Stimulated activated CD8-positive, alpha-beta memory T cell treated with anti-CD3 and anti-CD28 coated beads, Interleukin-12 subunit alpha, Interleukin-12 subunit beta, amount 100 ng/mL, for 4 hours (primary cell): ENCODE results near the gene ANKLE2.

Experiments used
- DNase-seq: peaks from one replicate; pipeline ENCODE4 v3.0.0-alpha.2; 2020; ENCODE audit warnings: low read depth

ANKLE2 gene

DNA sequence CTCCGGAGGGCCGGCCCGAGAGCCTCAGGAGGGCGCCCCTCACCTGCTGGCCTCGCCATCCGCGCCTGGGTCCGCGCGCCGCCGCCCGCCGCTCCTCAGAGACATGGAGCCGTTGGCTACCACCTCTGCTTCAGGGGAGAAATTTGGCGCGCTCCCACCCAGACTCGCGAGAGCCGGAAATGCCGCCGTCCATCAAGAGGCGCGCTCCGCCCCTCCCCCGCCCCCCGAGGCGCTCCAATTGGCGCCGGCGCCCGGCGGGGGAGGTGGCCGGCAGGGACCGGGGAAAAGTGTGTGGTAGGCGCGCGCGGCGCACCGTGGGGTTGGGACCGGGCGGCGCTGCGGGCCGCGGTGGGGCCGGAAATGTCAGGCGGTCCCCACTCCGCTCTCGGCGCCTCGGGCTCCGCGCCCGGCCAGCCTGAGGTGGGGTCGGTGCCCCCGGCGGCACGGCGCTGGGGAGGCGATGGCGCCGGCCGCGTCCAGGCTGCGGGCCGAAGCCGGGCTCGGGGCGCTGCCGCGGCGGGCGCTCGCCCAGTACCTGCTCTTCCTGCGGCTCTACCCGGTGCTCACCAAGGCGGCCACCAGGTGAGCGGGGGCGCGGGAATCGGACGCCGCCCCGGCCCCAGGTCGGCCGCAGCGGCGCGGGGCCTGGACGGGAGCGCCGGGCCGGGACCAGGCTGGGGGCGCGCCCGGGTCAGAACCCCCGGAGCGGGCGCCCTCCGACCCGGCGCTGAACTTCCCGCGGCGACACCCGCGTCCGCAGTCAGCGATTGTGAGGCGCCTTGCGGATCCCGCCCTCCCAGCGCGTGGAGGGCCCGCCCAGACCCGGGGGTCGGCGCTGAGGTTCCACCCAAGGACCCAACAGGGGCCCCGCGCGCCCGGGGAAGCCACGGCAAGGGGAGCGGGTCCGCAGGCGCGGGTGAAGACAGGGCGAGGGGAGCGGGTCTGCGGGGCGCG lies 74.1 kb downstream of the ANKLE2 start, which contains the start of the genes POLE and PXMP2:
POLE (minus strand) TSS at position 132 of the 954 bp plus-strand sequence; CDS start at position 105, 27 bp downstream.
PXMP2 (plus strand) TSS at position 377 of the 954 bp plus-strand sequence; CDS start at position 461, 84 bp downstream.
- peak; percentile 94 for DNase-seq

DNA sequence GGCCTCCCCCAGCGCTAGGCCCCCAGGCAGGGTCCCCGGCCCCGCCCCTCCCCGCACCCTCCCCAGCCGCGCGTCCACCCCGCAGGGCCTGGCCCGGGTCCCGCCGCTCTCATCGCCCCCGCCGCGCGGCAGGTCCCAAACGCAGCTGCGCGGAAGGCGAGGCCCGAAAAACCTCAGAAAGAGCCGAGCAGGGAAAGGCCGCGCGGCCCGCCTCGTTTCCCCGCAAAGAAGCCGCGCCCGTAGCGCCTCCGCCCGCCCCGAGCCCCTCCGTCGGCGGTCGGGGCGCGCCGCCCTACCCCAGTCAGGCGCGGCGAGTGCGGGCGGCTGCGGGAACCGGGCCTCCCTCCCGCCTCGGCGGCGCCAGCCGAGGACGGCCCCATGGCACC lies 74.8 kb downstream of the ANKLE2 start:
- DNase-seq: no peak

DNA sequence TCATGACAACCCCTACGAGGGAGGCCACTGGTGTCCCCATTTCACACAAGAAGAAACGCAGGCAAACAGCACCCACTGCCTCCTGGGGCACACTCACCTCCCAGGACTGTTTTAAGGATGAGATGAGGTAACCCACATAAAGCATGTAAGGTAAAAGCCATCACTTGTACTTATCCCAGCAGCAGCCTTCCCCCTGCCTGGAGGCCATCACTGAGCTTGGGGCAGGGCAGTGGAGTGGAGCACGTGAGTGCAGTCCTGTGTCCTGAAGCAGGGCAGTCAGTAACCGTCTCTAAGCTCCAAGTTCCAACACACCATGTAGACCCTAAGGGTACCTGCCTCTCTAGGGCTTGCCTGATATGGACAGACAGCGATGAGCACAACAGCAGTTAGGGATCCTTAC lies 76.2 kb downstream of the ANKLE2 start:
- DNase-seq: no peak

DNA sequence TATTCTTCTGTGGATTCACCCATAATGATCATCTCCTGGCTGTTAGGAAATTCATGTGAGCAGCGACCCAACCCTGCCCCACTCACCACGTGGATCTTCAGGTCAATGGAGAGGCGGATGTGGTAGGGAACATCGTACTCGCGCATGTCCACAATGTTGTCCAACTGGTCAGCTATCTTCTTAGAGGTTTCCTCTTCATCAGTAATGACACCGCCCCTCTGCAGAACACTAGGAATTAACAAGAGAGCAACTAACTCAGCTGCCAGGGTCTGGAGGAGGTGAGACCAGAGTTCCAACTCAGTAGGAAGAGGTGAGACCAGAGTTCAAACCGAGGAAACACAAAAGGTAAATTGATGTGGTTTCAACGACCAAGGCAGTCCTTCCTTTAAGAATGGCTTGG lies 84.1 kb downstream of the ANKLE2 start:
- DNase-seq: no peak

DNA sequence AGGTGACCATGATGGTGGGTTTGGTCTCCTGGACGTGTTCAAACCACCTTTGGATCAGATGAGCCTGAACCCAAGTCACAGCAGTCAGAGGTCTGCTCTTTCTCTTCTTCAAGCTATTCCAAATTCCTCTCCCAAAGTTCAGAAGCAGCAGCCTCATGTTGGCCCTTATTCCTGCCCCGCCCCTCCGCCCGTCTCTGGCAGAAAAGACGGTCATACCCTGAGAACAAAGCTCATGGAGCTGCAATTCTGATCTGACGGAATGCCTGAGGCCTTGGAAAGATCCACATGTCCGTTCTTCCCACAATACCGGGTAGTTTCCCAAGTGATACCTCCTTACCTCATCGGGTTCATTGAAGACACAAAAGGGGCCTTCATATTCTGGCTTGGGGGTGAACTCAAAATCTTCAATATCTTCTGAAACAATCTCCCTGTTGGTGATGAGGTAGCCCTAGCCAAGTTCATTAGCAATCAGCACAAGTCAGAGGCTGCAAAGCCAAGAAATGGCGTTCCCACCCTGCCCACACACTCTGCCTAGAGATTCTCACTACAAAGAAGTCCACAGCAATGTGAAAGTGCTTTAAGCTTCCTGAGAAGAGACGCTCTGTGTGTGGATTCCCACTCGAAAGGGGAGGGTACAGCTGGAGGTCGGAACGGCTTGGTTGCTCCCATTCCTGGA lies 85.7 kb downstream of the ANKLE2 start:
- DNase-seq: no peak
